Erythroblast (primary cell): ENCODE results near the gene ZMYM2.

ENCODE experiments used
- GATA1 ChIP-seq: IDR thresholded peaks from 2 replicates; pipeline ENCODE4 v1.6.1; 2011; ENCODE audit warnings: low read depth, mild to moderate bottlenecking, control low read depth, low read length, moderate library complexity
- POLR2A ChIP-seq: IDR thresholded peaks from 2 replicates; pipeline ENCODE4 v1.6.1; 2011; ENCODE audit warnings: mild to moderate bottlenecking, low read length

GRCh38 chr13:19940106-19940505, 18.4 kb upstream of the ZMYM2 start:
- TF ChIP-seq POLR2A (no peak), GATA1 (no peak)
